IMR-90 (cell line): ENCODE data around the gene NBPF12.
"Not testable (repeated sequence)": the region's sequence is repeated elsewhere in the genome, so short reads cannot be mapped to it uniquely, and the experiment has no call there.

ENCODE experiments used
- CEBPB ChIP-seq: IDR thresholded peaks from 2 replicates; pipeline ENCODE4 v1.6.1; 2012; ENCODE audit warnings: low read depth, low read length, improper control_type of control experiment
- CHD1 ChIP-seq: IDR thresholded peaks from 2 replicates; pipeline ENCODE4 v1.6.1; 2012; ENCODE audit warnings: low read depth, low read length, improper control_type of control experiment
- FOS ChIP-seq: fragments of 150-350 bp; IDR thresholded peaks from 2 replicates; pipeline ENCODE4 v1.6.1; 2016; ENCODE audit warnings: low read depth, low read length
- MAFK ChIP-seq: IDR thresholded peaks from 2 replicates; pipeline ENCODE4 v1.6.1; 2012; ENCODE audit warnings: low read depth, low read length, improper control_type of control experiment
- MAZ ChIP-seq: IDR thresholded peaks from 2 replicates; pipeline ENCODE4 v1.6.1; 2012; ENCODE audit warnings: low read depth, mild to moderate bottlenecking, low read length, improper control_type of control experiment, moderate library complexity, borderline replicate concordance
- MXI1 ChIP-seq: IDR thresholded peaks from 2 replicates; pipeline ENCODE4 v1.6.1; 2012; ENCODE audit warnings: low read depth, mild to moderate bottlenecking, low read length, moderate library complexity, borderline replicate concordance
- POLR2A ChIP-seq: IDR thresholded peaks from 2 replicates; pipeline ENCODE4 v1.6.1; 2012; ENCODE audit warnings: mild to moderate bottlenecking, low read depth, low read length
- RCOR1 ChIP-seq: IDR thresholded peaks from 2 replicates; pipeline ENCODE4 v1.6.1; 2012; ENCODE audit warnings: mild to moderate bottlenecking, low read length, improper control_type of control experiment; ENCODE audit not compliant: insufficient replicate concordance
- RFX5 ChIP-seq: IDR thresholded peaks from 2 replicates; pipeline ENCODE4 v1.8.0; 2012; ENCODE audit warnings: low read depth, mild to moderate bottlenecking, low read length, moderate library complexity
- SMC3 ChIP-seq: fragments of 150-350 bp; IDR thresholded peaks from 2 replicates; pipeline ENCODE4 v1.6.1; 2016; ENCODE audit warnings: low read depth, mild to moderate bottlenecking, antibody characterized with exemption, low read length, moderate library complexity
- TF ChIP-seq, protein P1 (sequence below): conservative IDR thresholded peaks from 2 replicates; pipeline ENCODE4 v1.5.1; 2012; ENCODE audit warnings: mild to moderate bottlenecking, low read depth, low read length, improper control_type of control experiment
- TF ChIP-seq, protein P2 (sequence below): fragments of 150-350 bp; IDR thresholded peaks from 2 replicates; pipeline ENCODE4 v1.6.1; 2017; ENCODE audit warnings: mild to moderate bottlenecking, antibody characterized with exemption, low read length, low read depth
- TF ChIP-seq, protein P3 (sequence below): fragments of 150-350 bp; IDR thresholded peaks from 2 replicates; pipeline ENCODE4 v1.6.1; 2016; ENCODE audit warnings: low read depth, mild to moderate bottlenecking, low read length, moderate library complexity, borderline replicate concordance

DNA sequence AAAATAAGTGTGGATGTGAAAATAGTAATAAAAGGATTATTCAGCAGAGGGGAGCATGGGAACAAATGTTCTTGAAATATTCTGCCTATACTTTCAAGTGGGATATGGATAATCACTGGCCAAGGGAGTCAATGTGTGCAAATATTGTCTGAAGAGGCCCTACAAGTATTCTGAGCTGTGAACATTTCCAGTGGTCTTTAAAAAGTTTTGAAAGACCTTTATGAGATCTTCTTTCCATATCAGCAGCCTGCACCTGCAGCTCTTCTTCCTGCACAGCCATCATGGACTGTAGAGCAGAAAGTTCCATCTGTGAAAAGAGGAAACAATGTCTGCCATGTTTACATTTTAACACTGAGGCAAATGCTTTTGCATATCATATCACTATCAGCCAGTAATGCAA, 106.4 kb downstream of the NBPF12 start:
- TF ChIP-seq, protein P1, sequence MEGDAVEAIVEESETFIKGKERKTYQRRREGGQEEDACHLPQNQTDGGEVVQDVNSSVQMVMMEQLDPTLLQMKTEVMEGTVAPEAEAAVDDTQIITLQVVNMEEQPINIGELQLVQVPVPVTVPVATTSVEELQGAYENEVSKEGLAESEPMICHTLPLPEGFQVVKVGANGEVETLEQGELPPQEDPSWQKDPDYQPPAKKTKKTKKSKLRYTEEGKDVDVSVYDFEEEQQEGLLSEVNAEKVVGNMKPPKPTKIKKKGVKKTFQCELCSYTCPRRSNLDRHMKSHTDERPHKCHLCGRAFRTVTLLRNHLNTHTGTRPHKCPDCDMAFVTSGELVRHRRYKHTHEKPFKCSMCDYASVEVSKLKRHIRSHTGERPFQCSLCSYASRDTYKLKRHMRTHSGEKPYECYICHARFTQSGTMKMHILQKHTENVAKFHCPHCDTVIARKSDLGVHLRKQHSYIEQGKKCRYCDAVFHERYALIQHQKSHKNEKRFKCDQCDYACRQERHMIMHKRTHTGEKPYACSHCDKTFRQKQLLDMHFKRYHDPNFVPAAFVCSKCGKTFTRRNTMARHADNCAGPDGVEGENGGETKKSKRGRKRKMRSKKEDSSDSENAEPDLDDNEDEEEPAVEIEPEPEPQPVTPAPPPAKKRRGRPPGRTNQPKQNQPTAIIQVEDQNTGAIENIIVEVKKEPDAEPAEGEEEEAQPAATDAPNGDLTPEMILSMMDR, result not testable (repeated sequence)
- not testable (repeated sequence) for TF ChIP-seq RFX5, POLR2A, MXI1, CEBPB, MAFK, CHD1, SMC3, RCOR1, MAZ, FOS
- TF ChIP-seq, protein P2, sequence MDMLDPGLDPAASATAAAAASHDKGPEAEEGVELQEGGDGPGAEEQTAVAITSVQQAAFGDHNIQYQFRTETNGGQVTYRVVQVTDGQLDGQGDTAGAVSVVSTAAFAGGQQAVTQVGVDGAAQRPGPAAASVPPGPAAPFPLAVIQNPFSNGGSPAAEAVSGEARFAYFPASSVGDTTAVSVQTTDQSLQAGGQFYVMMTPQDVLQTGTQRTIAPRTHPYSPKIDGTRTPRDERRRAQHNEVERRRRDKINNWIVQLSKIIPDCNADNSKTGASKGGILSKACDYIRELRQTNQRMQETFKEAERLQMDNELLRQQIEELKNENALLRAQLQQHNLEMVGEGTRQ, result not testable (repeated sequence)
- TF ChIP-seq, protein P3, sequence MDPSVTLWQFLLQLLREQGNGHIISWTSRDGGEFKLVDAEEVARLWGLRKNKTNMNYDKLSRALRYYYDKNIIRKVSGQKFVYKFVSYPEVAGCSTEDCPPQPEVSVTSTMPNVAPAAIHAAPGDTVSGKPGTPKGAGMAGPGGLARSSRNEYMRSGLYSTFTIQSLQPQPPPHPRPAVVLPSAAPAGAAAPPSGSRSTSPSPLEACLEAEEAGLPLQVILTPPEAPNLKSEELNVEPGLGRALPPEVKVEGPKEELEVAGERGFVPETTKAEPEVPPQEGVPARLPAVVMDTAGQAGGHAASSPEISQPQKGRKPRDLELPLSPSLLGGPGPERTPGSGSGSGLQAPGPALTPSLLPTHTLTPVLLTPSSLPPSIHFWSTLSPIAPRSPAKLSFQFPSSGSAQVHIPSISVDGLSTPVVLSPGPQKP, result not testable (repeated sequence)
